Left cardiac atrium (tissue), 4 donors: ENCODE results near the gene CCT7. TPM values are rescaled to one million over a fixed set of nuclear protein-coding genes. Genes with fewer than 3 reads are reported as not detected.

ENCODE experiments used
- ATAC-seq, 2 donors: fragments of 200-7000 bp; cut with Tn5 transposase; one replicate each; pipeline ENCODE4 v1.9.1; 2020; ENCODE audit warnings: mild to moderate bottlenecking in 2 of 2, moderate library complexity in 2 of 2
- DNase-seq: peaks from one replicate; pipeline ENCODE4 v3.0.0-alpha.2; 2020
- intact Hi-C, 2 donors: fragments of 100-400 bp; cut with DNase I; formaldehyde crosslinking; loops; one replicate each; pipeline versions ENCODE4 v1.14.1 to v1.15.1; 2022 to 2023
- total RNA-seq, 2 donors: library from RNA; stranded (reverse); fragmentation: NEBNext Ultra II Directional; extraction: Animal tissue kit (Norgen Biotek cat#: 25700); gene quantifications; one replicate each; pipeline ENCODE4 v1.2.1, GENCODE V29; 2021
- donor health status: DM: no; HTN: yes; CAD: no.
- donor health status: DM: no; HTN: yes; CAD: no; lungs with severe emphysema.
- donor health status: DM: yes; HTN: yes; CAD: no.
- donor health status: Dilated cardiomyopathy.

The CCT7 gene
- total RNA-seq, 2 donors from 2014 or later = 181 to 184 TPM

DNA sequence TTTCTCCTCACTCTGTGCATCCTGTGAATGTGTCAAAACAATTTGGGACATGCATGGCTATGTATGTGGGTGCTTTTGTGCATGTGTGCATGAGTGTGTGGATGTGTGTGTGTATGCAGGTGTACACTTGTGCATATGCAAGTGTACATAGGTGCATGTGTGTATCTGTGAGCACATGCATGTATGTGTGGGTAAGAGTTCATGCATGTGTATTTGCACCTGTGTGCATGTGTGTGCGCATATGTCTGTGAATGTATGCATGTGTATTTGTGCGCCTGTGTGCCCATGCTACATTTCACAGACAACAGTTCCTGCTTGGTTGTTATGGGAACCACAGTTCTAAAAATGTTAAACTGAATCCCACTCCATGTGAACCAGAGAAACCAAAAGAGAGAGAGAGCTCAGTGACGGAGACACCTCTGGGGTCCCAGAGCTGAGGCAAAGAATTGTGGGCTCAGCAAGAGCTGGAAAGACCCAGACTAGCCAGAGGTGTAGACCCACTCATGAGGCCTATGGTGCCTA is 52.1 kb downstream of the CCT7 start:
- DNase-seq = no peak
- no peak for ATAC-seq
- intact Hi-C loops = no loop called here

DNA sequence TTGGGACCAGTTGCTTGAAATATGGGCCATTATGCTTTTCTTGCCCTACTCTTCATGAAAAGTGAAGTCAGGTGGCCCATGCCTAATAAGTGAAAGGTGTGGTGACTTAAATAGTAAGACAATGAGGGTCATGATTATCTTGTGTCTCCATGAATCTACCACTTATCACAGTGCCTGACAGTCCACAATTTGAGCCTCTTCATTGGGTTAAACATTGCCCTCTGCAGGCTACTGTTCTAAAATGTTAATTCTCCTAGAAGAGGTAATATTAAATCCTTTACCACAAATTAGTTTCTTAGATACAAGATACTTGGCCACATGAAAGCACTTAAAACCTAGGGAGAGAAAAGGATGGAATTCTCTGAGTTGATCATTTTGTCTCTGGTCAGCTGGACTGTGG is 55.2 kb downstream of the CCT7 start:
- no peak for DNase-seq
- ATAC-seq = no peak
- intact Hi-C loops = no loop called here

DNA sequence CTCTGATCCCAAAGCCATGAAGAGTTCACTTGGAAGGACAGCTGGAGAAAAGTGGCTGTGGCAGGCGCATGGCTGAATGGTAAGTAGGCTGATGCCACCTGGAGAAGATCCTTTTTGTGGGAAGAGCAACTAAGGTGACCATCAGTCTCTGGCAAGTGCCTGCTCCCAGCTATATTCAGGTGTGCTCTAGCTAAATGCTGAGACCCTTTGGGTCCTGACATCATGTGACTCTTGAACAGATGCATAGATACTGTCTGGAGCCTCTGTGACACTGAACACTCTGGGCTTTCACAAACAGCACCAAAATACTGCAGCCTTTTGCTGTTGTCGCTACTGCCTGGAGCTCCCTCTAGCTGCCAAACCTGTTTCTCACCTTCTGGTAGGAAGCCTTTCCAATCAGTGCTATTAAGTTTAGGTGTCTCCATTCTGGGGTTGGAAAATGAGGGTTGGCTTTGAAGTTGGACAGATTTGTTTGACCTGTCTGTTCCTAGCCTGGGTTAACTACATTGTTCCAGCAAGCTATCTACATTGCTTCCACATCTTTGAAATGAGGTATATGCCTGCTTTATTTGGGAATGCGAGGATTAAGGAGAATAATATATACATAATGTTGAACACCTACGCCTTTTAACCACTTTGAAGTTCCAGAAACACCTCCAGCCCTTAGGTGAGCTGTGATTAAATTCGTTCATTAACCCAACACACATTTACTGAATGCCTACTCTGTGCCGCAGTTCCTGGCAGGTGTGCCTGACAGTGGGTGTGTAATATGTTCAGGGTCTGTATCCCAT is 56.1 kb downstream of the CCT7 start:
- no peak for ATAC-seq
- DNase-seq = no peak
- intact Hi-C loops = no loop called here

DNA sequence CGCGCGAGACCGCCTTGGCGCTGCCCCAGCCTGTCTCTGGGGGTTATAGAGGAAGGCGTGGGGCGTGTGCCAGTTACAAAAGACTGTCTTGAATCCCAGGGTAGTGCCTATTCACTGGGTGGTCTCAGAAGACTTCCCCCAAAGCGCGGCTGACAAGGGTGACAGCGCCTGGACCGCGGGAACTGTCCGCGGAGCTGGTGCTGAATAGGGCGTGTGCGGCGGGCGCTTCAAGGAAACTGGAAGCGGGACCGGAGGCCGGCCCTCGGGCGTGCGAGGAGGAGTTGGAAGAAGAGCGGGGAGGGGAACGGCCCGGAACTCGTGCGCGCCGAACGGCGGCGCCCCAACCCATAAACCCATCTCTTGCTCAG is 57.0 kb downstream of the CCT7 start:
- DNase-seq (peak; percentile 63), ATAC-seq (peak; percentile 56 to 76)
- intact Hi-C loops = no loop called here

DNA sequence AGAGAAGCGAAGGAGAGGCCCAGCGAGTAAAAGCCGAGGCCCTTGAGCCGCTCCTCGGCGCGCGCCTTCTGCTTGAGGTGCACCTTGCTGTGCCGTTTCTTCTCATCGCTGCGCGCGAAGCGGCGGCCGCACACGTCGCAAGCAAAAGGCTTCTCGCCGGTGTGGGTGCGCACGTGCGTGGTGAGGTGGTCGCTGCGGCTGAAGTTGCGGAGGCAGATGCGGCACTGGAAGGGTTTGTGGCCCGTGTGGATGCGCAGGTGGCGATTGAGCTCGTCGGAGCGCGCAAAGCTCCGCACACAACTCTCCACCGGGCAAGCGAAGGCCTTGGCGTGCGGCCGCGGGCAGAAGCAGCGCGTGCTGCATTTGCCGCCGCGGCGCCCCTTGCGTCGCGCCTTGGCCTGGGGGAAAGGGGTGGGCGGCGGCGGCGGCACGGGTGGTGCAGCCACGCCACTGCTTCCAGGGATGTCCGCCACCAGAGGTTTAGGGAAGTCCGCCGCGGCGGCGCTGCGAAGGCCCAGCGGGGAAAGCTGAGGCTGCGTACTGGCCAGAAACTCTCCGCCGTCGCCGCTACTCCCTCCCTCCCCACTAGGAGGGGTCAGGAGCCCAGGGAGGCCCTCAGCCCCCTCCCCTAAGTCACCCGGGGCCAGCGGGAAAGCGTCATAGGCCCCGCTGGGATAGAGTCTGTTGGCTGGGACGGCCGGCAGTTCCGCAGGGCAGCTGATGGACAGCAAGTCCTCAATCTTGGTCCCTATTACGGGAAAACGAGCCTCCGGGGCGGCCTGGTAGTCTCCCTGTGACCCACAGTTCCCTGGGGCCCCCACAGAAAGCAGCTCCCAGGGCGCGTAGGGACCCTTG is 57.6 kb downstream of the CCT7 start:
- intact Hi-C loops = no loop called here
- ATAC-seq = no peak
- no peak for DNase-seq

DNA sequence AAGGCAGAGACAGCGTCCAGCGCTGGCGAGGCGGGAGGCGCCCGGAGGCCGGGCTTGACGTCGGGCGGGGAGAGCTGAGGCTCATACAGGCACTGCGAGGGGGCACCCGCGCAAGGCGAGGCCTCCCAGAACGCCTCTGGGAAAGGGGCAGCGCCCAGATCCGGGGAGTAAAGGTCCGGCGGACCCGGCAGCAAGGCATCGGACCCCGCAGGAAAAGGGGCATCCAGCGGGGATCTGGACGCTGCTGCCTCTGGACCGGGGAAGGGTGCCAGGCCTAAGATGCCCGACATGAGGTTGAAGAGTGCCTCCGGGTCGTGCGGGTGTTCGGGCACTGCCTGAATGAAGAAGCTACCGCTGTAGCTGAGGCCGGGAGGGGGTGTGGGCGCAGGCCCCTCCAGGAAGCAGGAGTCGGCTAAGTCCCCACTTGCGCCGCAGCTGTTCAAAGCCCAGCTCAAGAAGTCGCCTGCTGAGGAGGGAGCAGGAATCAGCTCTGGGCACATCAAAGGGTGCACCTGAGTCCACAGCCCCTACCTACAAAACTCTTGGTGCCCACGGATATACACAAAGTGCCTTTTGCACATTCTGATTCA is 58.3 kb downstream of the CCT7 start:
- ATAC-seq (no peak), DNase-seq (no peak)
- intact Hi-C loops = no loop called here

DNA sequence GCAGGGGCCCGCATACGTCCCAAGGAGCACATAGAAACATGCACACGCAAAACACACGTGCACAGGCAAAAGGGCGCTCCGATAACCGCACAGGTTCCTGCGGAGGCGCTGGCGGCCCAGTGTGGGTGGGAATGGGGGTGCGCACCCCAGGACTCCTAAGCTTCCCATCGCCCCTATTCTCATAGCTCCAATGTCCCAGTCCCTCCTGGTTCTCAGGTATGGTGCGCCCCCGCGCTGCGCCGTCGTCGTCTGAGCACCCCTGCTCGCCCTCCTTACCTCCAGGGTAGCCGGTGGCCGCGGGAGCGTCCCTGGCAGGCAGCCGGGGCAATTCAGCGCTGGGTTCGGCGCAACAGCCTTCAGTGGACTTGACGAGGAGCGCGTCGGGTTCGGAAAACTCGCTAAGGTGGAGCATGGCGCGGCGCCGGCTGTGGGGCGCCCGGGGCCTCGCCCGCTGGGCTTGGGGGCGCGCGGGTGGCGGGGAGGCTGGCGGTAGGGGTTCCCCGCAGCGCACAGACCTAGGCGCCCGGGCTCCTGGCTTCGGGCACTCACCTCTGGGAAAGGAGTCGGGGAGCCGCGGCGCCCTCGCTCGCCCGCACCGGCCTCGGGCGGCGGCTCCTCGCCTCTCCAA is 58.9 kb downstream of the CCT7 start:
- DNase-seq (no peak), ATAC-seq (no peak)
- intact Hi-C loops = no loop called here

DNA sequence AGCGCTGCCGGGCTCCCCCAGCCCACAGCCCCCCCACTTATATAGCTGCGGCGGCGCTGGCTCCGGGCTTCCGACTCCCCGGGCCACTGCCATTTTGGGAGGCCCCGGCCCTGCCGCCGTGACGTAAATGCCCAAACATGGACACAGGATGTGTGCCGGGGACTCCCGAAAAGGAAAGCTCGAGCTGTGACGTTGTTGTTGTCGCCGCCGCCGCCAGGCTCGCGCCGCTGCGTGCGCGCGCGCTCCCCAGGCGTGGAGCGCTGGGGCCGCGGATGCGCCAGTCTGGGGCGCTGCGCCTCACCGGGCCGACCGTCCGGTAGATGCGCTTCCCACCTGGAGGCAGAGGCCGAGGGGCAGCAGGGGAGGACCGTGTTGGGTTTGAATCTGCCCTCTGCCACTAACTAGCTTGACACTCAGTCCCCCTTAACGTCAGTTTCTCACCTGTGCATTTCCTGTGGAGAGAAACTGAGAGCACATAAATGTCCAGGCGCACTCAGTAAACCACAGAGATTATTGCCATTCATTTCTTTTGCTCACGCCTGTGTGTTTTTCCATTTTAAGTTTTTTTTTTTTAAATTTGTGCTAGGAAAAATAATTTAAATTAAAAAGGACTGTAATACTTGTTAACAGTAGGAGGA is 59.5 kb downstream of the CCT7 start, which contains the start of gene EGR4:
TSS of gene EGR4 (minus strand) at position 15 of the 638 bp plus-strand sequence. CDS start 231 bp downstream, outside the sequence.
- intact Hi-C loops = no loop called here
- DNase-seq (peak; percentile 58), ATAC-seq (peak; percentile 65 to 75)

DNA sequence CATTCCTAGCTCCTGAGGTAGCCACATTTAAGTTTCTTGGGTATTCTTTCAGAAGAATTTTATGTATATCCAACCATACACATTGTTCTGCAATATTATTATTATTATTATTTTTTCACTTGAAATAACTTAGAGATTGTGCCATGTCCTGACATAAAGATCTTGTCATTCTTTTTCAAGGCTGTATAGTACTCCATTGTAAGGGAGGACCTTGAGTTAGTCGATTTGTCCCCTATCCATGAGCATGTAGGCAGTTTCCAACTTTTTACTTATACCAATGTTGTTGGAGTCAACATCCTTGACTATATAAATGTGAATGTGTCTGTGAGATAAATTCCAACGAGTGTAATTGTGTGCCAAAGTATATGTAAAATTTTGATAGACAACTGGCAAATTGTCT is 60.1 kb downstream of the CCT7 start:
- no peak for DNase-seq
- intact Hi-C loops = no loop called here
- no peak for ATAC-seq

DNA sequence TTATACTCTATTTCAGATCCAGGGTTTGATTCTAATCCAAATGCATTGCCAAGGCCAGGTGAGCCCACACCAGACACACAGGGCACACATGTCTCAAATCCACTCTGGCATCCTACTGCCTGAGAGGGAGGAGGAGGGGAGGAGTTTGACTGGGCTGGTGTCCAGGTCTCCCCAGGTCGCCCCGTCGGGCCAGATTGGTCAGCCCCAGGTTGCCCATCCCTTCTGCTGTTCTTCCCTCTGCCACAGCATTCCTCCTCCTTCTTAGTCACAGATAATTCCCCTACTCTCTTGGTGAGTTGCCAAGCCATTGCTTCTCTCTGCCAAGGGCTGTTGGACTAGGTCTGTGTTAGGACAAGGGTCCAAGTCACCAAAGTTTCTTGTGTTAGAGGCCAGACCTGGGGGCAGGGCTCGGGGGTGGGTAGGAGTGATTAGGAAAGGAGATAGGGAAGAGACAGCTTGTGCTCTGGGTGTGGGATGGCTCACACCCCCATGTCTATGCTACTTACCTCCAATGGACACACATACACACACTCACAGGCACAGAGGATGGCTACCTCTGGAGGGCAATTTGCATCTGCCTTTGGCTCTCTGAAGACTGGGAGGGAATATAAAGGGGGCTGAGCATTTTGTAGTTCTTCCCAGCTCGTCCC is 61.8 kb downstream of the CCT7 start:
- no peak for ATAC-seq
- no peak for DNase-seq
- intact Hi-C loops = no loop called here

DNA sequence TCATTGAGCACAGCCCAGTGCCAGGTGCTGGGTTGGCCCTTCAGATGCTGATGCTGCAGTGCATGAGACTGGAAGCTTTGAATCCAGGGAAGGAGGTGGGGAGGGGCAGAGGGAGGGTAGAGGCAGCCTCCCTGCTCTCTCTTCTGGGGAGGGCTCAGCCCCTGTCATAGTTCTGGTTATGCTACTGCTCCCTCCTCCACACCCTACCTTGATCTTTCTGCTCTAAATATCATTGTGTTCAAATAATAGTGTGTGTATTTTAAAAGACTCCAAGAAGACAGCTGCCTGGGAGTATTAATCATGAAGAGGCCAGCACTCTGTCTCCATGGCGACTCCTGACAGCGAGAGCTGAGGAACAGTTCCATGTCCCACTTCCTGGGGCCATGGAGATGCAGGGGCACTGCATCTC is 63.0 kb downstream of the CCT7 start:
- DNase-seq (no peak), ATAC-seq (no peak)
- intact Hi-C loops = no loop called here

DNA sequence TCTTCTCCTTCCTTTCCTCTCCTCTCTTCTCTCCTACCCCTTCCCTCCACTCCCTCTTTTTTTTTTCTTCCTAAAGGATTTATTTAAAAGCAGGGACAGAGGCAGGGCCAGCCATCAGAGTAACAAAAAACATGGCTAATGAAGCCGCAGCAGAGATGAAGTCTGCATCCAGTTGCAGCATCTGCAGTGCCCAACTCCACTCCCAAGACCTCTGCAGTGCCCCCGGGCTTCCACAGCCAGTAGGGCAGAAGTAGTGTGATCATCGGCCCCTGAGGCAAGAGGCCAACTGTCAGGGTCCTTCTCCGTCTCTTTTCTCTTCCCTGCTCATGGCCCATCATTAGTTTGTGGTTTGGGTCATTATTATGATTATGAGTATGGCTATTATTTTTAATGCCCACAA is 63.5 kb downstream of the CCT7 start:
- ATAC-seq (no peak), DNase-seq (no peak)
- intact Hi-C loops = no loop called here

DNA sequence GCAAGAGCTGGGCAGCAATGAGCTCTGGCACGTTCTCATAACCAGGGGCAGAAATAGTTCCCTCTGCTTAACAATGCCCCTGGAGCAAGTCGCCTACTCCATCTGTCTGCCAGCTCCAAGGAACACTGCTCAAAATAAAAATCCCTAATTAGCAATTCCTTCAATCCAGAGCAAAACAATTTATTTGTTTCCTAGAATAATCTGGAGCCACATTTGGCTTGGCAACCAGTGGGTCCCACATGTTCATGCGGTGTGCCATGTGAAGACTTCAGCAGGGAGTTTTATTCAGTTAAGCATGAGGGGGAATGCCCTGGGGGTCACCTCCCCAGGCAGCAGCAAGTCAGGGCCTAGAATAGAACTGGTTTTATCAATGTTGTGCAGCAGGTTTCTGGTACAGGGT is 66.8 kb downstream of the CCT7 start:
- ATAC-seq = no peak
- no peak for DNase-seq
- intact Hi-C loops = no loop called here

DNA sequence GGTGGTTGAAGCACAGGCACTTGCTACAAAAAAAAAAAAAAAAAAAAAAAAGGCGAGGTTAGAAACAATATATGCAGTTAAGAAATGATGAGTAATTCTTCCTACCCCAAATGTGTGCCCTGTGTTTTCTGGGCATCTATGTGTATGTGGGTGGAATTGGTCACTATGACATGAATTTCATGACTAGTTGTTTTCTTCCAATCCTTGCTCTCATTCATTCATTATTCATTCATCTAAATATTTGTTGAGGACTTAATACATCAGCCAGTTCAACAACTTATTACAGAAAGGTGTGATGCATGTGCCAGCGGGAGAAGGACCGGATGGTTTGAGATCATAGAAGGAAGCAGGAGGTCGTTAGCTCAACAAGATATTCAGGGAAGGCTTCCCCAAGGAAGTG is 67.5 kb downstream of the CCT7 start:
- no peak for ATAC-seq
- no peak for DNase-seq
- intact Hi-C loops = no loop called here

Other genes with a start within 250 kb of the CCT7 start
- gene SFXN5, start 162.6 kb upstream of the CCT7 start, total RNA-seq = 10 to 100 TPM in 1 of 2 donors, 1 to 10 TPM in 1; 9.0 to 10.5 TPM
- gene RAB11FIP5, start 121.4 kb upstream of the CCT7 start, total RNA-seq = 10 to 100 TPM; 21.7 to 31.8 TPM
- gene NOTO, start 31.7 kb upstream of the CCT7 start, total RNA-seq = not detected
- gene SMYD5, start 20.1 kb upstream of the CCT7 start, total RNA-seq = 10 to 100 TPM; 14.1 to 18.2 TPM
- 10 to 100 TPM; 76.2 to 79.6 TPM for gene PRADC1, start 1.1 kb upstream of the CCT7 start, total RNA-seq
- gene FBXO41, start 50.2 kb downstream of the CCT7 start, total RNA-seq = 1 to 10 TPM; 2.0 to 2.3 TPM
- gene EGR4, start 59.2 kb downstream of the CCT7 start, total RNA-seq = not detected
- gene ALMS1, start 151.5 kb downstream of the CCT7 start, total RNA-seq = 1 to 10 TPM; 7.7 to 8.2 TPM